T-helper 1 cell treated with Interleukin-12 subunit alpha and Interleukin-12 subunit beta and Interleukin-4 antibody, amounts not matched to agents 30 ng/mL and 1 ng/mL, for 36 hours (primary cell): Measurements from ENCODE around the gene TSC2. TPM values are rescaled to one million over a fixed set of nuclear protein-coding genes. Genes with fewer than 3 reads are reported as not detected.

Experiments
- intact Hi-C: fragments of 100-400 bp; cut with micrococcal nuclease; formaldehyde crosslinking; loops from one replicate; pipeline ENCODE4 v1.15.1; 2024
- total RNA-seq: library from RNA; stranded (reverse); gene quantifications from 2 replicates; pipeline ENCODE4 v1.2.3, GENCODE V29; 2022

Gene TSC2
- total RNA-seq, 1 donor from 2014 or later = 130 TPM

GRCh38 chr16:2062801-2063200 is 15.0 kb downstream of the TSC2 start:
- intact Hi-C loops = no loop called here

GRCh38 chr16:2063861-2064260 is 16.1 kb downstream of the TSC2 start:
- intact Hi-C loops = no loop called here

DNA sequence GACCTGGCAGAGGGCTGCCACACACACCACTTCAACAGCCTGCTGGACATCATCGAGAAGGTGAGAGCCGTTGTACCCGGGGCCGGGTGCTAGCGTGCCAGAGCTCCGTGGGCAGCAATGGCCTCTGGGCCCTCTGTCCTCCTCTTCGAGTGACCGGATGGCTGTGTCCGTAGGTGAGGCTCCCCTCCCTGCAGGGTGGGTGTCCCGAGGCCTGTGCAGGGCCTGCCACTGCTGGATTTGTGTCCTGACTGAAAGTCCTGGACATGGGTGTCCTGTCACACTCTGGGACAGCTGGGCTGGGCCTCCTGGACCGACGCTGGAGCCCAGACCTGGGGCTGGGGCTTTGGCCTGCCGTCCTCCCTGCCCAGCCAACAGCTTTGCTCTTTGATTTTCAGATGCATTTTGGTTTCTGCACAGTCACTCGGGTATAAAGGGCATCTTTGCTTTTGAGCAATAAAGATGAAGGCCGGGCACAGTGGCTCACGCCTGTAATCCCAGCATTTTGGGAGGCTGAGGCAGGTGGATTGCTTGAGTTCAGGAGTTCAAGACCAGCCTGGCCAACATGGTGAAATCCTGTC is 16.7 kb downstream of the TSC2 start:
- intact Hi-C loops = no loop called here

GRCh38 chr16:2066139-2066538 is 18.4 kb downstream of the TSC2 start:
- intact Hi-C loops = no loop called here

DNA sequence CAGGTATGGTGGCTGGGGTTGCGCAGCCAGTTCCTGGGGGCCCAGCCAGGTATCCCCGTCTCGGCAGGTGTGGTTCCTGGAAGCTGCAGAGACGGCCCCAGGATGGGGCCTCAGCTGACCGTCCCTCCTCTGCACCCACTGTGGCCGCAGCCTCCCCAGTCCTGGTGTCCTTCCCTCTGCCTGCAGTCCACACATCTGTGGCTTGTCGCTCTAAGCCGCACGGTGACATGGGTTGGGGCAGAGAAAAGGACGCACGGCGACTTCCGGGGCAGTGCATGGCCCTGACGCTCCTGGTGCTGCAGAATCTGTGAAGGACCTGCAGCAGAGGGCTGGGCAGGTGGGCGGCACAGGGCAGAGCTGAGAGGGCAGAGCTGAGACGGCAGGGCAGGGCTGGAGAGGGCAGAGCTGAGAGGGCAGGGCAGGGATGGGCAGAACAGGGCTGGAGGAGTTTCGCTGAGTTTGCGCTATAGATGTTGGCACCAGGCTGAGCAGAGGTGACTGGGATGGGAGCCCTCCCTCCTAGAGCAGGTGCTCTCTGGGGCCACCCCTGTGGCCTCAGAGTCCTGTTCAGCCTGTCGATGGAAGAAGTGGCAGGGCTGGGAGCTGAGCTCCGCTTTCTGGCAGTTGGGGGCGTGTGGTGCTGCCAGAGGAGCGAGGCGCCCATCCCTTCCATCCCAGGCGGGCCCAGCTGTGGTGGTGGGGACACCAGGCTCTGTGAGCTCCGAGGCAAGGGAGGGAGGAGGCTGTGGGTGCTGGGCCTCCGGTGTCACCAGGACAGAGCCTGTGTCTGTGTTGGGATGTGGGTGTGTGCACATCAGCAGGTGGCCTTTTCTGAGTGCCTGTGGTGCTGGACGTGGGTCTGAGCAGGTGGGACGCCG is 23.0 kb downstream of the TSC2 start:
- intact Hi-C loops = no loop called here

DNA sequence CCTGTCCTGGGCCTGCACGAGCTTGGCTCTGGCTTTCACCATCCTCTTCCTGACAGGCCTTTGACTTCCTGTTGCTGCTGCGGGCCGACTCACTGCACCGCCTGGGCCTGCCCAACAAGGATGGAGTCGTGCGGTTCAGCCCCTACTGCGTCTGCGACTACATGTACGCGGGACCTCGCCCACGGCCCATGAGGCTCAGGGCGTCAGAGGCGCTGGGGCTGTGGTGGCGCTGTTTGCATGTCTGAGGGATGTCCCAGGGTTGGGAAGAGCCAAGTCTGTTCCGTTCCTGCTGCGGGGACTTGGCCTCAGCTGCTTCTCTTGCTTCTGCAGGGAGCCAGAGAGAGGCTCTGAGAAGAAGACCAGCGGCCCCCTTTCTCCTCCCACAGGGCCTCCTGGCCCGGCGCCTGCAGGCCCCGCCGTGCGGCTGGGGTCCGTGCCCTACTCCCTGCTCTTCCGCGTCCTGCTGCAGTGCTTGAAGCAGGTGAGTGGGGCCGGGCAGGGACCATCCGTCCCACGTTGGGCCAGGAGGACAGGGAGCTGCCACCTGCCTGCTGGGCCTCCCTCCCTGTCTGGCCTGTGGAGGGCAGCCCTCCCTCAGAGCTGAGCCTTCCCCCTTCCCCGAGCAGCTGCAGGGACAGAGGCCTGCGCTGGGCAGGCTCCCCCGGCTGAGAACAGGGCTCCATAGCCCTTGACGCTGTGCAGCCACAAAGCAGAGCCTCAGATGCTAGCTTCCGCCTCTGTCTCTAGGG is 23.8 kb downstream of the TSC2 start:
- intact Hi-C loops = no loop called here

- intact Hi-C loops = no loop called here
Measured at GRCh38 chr16:2072926-2073325, 25.1 kb downstream of the TSC2 start.

DNA sequence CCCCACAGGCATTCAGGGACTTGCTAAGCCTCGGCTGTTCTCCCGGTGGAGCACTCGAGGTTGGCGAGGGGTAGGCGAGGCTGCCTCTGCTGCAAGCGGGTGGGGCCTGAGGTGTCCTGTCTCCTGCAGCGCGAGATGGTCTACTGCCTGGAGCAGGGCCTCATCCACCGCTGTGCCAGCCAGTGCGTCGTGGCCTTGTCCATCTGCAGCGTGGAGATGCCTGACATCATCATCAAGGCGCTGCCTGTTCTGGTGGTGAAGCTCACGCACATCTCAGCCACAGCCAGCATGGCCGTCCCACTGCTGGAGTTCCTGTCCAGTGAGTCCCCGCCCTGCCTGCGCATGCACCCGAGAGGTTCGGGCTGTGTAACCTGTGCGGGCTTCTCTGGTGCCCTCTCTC is 26.3 kb downstream of the TSC2 start:
- intact Hi-C loops = no loop called here

- intact Hi-C loops = no loop called here
Measured at GRCh38 chr16:2075631-2076030, 27.8 kb downstream of the TSC2 start.

- intact Hi-C loops = no loop called here
Measured at GRCh38 chr16:2076072-2076865, 28.5 kb downstream of the TSC2 start.

DNA sequence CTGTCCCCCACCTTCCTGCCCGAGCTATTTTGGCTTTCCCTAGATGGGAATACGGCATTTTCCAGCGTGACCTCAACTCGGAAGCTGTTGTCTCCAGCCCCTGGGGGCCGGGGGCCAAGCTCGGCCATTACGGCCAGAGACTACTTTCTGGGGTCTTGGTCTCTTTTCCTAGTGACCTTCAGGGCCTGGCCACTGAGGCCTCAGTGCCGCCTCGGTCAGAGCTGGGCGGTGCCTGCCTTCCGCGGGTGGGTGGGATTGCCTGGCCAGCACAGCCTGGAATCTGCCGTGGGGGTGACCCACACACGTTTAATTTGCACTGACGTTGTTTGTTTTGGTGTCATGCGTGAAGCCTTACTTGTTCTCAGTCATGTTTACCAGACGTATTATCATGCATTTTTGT is 29.2 kb downstream of the TSC2 start:
- intact Hi-C loops = no loop called here

- intact Hi-C loops = no loop called here
Measured at GRCh38 chr16:2077696-2078095, 29.9 kb downstream of the TSC2 start.

- intact Hi-C loops = no loop called here
Measured at GRCh38 chr16:2078096-2078495, 30.3 kb downstream of the TSC2 start.

DNA sequence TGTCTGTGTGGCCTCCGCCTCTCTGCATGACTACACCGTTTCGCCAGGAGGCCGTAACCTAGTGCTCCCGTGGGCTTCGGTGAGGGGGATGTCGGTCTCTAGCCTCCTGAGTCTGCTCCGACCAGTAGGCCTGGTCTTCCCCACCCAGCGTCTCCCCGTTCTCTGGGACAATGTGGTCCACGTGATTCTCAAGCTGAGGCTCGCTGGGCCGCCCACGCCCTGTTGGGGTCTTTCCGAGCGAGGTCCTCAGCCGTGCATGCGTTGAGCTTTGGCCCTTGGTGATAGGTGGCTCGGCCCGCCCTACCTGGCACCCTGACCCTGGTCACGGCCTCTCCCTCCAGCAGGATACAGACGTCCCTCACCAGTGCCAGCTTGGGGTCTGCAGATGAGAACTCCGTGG is 30.9 kb downstream of the TSC2 start:
- intact Hi-C loops = no loop called here

DNA sequence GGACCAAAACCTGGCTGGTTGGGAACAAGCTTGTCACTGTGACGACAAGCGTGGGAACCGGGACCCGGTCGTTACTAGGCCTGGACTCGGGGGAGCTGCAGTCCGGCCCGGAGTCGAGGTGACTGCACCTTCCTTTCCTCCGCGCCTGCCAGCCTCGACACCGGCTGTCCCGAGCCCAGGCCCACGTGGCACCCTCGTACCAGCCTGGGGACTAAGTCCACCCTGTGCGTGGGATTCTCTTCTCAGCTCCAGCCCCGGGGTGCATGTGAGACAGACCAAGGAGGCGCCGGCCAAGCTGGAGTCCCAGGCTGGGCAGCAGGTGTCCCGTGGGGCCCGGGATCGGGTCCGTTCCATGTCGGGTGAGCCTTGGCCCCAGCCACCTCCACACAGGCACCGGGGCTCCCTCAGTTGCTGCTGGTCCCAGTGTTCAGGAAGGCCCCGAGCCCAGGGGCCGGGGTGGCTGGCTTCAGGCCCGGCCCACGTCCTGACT is 31.6 kb downstream of the TSC2 start:
- intact Hi-C loops = no loop called here

DNA sequence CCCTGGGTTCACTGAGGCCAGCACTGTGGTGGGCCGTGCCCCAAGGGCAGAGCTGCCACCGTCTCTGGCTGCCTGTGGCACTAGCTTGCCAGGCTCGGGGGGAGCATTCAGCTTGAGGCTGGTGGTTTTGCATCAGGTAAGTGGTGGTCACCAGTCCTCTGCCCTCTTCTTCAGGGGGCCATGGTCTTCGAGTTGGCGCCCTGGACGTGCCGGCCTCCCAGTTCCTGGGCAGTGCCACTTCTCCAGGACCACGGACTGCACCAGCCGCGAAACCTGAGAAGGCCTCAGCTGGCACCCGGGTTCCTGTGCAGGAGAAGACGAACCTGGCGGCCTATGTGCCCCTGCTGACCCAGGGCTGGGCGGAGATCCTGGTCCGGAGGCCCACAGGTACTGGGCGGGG is 32.2 kb downstream of the TSC2 start:
- intact Hi-C loops = no loop called here

DNA sequence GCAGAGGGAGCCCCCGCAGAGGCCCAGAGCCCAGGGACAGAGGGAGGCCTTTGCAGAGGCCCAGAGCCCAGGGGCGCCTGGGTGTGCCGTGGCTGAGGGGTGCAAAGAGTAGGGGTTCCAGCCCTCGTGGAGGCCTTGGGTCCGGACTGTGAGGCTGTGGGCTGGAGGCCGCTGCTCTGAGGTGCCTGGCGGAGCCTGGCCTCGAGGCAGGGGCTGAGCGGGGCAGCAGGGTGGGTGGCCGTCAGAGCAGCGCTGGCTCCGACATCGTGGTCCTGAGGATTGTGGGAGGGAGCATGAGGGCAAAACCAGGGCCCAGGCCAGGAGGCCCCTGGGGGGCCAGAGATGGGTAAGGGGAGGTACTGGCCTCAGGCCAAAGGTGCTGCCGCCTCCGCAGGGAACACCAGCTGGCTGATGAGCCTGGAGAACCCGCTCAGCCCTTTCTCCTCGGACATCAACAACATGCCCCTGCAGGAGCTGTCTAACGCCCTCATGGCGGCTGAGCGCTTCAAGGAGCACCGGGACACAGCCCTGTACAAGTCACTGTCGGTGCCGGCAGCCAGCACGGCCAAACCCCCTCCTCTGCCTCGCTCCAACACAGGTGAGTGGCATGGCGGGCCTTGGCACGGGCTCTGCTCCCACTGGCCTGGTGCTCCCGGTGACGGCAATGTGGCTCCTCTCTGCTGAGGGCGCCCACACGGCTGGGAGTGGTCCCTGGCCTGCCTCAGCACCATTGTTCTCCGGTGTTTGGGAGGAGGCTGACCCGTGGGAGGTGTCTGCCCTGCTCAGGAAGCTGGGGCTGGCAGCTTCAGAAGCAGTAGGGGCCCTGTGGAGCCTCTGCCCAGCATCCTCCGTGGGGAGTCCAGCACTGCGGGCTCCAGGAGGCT is 33.7 kb downstream of the TSC2 start:
- intact Hi-C loops = no loop called here

GRCh38 chr16:2082171-2082982 is 34.6 kb downstream of the TSC2 start:
- intact Hi-C loops = no loop called here

DNA sequence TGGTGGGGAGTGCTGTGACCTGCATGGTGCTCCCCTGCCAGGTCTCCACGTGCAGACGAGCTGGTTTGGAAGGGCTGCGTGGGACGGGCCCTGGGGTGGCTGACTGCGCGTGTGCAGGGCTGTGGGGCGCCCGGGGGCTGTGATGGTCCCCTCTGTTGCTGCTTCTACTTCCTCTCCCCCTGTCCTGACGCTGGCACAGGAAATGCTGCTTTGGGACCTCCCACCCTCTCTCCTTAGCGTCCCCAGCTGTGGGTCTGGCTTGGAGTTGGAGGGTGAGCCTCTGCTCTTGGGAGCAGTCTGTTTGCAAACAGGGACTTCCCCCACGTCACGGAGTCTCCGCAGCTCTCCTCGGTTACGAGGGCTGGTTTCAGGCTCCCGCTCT is 35.2 kb downstream of the TSC2 start:
- intact Hi-C loops = no loop called here

- intact Hi-C loops = no loop called here
Measured at GRCh38 chr16:2083409-2083808, 35.6 kb downstream of the TSC2 start.
